ENCODE measurements around the gene PRDM10.

The PRDM10 gene

DNA sequence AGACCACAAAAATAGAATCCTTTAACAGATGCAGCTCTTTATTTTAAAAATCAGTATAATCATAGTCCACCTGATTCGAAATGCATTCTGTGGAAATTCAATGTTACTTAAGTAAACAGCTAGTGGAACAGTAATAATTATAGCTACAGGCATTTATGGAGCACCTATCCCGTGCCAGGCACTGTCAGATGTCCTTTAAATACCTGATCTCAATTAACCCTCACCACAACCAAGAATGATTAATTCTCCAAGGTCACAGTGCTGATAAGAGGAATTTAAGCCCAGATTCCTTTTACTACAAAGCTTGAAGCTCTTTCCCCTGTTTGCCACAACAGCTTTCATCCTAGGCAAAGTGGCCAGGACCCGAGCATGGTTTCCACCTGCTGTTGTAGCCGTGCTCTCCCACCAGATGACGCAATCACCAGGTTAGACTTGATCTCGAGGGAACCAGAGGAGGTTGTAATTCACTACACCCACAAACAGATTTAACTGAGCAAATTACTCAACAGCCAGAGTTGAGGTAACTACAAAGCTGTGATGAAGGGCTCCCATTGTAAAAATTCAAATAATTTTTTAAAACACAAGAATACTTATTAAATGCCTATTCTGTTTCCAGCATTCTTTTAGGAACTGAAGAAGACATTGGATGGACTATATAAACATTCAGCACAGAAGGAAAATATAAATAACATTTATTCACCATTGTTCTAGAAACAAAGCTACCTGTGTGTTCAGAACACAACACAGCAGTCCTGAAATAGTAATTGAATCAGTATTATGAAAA is 10.3 kb downstream of the PRDM10 start:
- peak; percentile 78 for DNase-seq (ENCODE audit: low read depth)
- H3K4me3 ChIP-seq (ENCODE audit: low read length): no peak overlapping the region
- TF ChIP-seq, protein P1, sequence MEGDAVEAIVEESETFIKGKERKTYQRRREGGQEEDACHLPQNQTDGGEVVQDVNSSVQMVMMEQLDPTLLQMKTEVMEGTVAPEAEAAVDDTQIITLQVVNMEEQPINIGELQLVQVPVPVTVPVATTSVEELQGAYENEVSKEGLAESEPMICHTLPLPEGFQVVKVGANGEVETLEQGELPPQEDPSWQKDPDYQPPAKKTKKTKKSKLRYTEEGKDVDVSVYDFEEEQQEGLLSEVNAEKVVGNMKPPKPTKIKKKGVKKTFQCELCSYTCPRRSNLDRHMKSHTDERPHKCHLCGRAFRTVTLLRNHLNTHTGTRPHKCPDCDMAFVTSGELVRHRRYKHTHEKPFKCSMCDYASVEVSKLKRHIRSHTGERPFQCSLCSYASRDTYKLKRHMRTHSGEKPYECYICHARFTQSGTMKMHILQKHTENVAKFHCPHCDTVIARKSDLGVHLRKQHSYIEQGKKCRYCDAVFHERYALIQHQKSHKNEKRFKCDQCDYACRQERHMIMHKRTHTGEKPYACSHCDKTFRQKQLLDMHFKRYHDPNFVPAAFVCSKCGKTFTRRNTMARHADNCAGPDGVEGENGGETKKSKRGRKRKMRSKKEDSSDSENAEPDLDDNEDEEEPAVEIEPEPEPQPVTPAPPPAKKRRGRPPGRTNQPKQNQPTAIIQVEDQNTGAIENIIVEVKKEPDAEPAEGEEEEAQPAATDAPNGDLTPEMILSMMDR (conservative IDR thresholded peaks at IDR 0.05; ENCODE audit: low read depth, low read length): peak; percentile 68

DNA sequence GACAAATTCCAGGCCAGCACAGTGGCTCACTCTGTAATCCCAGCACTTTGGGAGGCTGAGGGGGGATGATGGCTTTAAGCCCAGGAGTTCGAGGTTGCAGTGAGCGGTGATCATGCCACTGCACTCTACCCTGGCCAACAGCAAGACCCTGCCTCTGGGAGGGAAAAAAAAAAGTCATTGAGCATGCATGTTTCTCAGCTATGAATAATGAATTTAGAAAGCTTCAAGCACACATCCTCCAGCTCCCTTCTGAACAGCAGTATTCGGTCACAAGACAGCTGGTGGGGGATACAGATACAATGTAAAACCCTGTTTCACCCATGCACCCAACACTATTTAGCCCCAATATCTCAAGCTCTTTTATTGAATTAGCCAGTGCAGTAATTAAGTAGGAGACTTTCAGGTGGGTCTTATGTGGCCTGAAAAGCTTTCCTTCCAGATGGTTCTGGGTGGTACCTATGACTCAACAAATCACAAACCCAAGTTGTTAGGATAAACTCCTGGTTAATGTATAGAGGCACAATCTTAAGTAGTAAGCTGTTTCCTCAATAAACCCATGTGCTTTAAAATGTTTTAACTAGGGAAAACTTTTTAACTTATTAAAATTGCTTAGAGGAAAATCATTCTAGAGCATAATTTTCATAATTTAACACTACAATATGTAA is 13.4 kb downstream of the PRDM10 start:
- TF ChIP-seq, protein P1 (conservative IDR thresholded peaks at IDR 0.05; ENCODE audit: low read depth, low read length): no peak
- H3K4me3 ChIP-seq (ENCODE audit: low read length): no peak overlapping the region
- no peak for DNase-seq (ENCODE audit: low read depth)

DNA sequence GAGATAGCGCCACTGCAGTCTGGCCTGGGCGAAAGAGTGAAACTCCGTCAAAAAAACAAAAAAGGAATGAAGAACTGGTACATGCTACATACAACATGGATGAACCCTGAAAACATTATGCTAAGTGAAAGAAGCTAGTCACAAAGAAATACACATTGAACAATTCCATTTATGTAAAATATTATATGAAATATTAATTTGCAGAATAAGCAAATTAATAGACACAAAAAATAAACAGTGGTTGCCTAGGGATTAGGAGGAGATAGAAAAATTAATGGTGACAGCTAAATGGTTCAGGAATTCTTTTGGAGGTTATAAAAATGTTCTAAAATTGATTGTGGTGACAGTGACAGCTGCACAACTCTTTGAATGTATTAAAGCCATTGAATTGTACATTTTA is 14.7 kb downstream of the PRDM10 start:
- no peak overlapping the region for H3K4me3 ChIP-seq (ENCODE audit: low read length)
- TF ChIP-seq, protein P1 (conservative IDR thresholded peaks at IDR 0.05; ENCODE audit: low read depth, low read length): no peak
- no peak for DNase-seq (ENCODE audit: low read depth)

DNA sequence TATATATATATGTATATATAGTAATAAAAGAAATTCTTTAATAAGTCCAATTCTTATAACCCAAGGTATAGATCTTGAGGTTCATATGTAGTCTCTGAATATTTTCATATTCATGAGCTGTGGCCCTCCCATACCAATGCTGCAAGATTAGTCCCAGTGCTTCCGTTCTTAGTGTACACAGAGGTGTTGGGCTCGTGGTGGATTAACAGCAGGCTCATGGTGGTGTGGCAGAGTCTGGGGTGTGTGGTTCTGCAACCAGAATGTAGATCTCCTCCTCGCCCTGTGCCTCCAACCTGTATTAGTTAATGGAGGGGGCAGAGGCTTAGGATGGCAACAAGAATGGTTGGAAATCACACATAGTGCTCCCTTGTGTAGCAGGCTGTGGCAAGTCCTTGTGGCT is 16.8 kb downstream of the PRDM10 start:
- no peak overlapping the region for H3K4me3 ChIP-seq (ENCODE audit: low read length)
- DNase-seq (ENCODE audit: low read depth): no peak
- TF ChIP-seq, protein P1 (conservative IDR thresholded peaks at IDR 0.05; ENCODE audit: low read depth, low read length): no peak

DNA sequence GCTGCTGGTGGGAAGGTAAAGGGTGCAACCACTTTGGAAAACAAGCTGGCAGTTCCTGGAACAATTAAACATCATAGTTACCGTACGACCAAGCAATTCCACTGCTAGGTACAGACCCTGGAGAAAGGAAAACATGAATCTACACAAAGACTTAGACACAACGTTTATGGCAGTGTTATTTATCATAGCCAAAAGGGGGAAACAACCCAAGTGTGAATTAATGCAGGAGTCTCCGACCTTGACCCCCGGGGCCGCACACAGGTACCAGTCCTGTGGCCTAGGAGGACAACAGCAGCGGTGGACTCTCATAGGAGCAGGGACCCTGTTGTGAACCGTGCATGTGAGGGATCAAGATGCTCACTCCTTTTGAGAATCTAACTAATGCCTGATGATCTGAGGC is 22.5 kb downstream of the PRDM10 start:
- TF ChIP-seq, protein P1 (conservative IDR thresholded peaks at IDR 0.05; ENCODE audit: low read depth, low read length): no peak
- no peak overlapping the region for H3K4me3 ChIP-seq (ENCODE audit: low read length)
- no peak for DNase-seq (ENCODE audit: low read depth)

DNA sequence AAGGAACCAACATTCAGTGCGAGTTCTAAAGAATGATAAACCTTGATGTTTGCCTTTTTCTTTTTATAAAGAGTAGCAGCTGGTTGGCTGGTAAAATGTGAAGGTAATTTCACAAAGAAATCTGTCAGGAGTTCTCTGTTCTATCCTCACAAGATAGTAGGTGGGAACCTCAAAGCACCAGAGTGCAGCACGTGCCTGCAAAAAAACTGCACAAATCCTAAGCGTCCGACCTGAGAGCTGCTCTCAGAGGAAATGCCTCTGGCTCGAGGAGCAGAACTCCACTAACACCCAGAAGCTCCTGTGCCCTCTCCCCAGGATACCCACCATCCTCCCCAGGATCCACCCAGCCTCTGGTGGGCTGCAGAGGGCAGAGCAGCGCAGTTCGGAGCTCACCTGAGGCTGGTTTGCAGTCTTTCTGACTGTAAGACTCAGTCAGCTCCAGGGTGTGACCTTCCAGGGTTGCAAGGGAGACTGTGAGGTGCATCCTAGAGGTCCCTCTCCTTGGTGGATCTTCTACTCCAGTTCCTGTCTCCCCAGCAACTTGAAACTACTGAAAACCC is 23.5 kb downstream of the PRDM10 start:
- DNase-seq (ENCODE audit: low read depth): no peak
- no peak overlapping the region for H3K4me3 ChIP-seq (ENCODE audit: low read length)
- TF ChIP-seq, protein P1 (conservative IDR thresholded peaks at IDR 0.05; ENCODE audit: low read depth, low read length): no peak

Data from retinal pigment epithelial cell (primary cell).